Suppressor macrophage treated with lipopolysaccharide for 1 hour (primary cell): ENCODE measurements around the gene XBP1.
"Not testable (repeated sequence)": the region's sequence is repeated elsewhere in the genome, so short reads cannot be mapped to it uniquely, and the experiment has no call there.

Source experiments
- DNase-seq, 3 donors: peaks; one replicate each; pipeline ENCODE4 v3.0.0-alpha.2; 2020 to 2022

The XBP1 gene

DNA sequence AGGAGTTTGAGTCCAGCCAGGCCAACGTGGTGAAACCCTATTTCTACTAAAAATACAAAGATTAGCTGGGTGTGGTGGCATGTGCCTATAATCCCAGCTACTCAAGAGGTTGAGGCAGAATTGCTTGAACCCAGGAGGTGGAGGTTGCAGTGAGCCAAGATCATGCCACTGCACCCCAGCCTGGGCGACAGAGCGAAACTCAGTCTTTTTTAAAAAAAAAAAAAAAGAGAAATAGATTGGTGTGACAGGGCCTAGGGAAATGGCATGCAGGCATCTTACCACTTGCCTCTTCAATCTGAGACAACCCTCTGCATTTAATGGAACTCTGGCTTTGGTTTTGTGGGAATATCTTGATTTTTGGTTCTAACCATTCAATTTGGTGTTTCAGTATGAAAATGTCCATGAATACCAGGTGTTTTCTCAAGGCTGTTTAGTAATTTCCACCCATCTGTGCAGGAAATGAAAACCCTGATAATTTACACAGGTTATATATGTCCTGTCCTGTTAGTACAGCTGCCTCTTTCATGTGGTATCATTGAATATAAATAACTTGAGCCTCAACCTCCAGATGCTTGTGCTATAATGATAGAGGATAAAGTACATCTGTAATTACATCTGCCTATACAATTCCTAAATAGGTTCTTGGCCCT is 8.4 kb downstream of the XBP1 start:
- DNase-seq: no peak

DNA sequence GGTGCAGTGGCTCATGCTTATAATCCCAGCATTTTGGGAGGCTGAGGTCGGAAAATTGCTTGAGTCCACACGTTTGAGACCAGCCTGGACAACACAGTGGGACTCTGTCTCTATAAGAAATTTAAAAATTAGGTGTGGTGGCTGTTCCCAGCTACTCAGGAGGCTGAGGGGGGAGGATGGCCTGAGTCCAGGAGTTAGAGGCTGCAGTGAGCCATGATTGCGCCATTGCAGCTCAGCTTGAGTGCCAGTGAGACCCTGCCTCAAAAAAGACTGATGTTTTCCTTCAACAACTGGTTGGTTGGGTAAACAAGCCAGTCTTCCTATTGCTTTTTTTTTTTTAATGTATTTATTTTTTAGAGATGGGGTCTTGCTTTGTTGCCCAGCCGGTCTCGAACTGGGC is 9.2 kb downstream of the XBP1 start:
- no peak for DNase-seq

DNA sequence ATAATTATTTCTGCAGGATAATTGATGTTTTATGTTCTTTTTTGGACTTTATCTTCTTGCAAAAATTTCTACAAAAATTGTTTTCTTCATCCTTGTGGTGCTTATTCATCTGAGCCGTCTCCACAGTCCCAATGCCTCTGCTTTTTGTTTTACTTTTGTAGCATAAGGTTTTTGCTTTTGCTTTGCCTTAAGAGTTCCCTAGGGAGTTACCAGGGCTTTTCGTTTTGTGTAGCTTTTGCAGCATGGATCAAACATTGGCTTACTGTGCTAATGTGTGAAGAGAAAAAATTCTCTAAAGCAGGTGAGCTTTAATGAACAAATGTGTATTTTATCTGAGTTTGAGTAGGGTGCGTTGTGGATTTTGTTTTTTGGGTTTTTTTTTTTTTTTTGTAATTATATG is 11.8 kb downstream of the XBP1 start:
- DNase-seq: no peak

DNA sequence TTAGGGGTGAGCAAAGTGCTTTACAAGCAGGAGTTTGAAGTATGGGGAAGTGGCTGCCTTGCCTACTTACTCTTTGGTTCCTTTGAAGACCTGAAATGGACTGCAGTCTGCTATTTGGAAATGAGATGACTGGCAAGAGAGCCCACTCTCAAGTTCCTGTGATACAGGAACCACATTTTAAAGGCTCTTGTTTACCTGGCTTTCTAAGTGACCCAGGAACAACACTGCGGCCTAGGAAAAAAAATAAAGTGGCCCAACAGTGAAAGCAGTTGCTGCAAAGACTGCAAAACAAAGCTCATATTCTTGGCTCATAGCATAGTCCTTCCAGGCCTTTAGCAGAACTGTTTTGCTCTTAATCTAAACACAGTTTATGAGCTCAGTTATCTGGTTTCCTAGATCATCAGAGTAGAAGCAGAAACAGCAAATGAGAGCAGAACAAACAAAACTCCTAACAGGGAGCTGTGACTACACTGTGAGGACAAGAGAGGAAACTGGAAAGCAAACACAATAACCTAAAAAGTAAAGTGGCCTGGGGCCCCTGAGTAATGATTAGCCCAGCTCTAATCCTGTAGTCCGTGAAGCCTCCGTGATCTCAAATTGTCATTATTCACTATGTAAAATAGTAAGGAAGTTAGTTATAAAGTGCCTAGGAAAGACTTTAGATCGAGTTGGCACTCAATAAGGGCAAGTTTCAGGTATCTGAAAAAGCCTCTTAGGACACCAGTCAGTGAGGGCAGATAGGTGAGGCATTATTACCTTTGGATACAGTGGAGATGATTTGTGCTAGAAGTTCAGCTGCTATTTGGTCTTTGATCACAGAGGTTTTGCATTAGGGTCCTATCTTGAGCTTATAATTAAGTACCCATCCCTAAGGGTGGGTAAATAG is 16.3 kb downstream of the XBP1 start:
- DNase-seq: no peak

DNA sequence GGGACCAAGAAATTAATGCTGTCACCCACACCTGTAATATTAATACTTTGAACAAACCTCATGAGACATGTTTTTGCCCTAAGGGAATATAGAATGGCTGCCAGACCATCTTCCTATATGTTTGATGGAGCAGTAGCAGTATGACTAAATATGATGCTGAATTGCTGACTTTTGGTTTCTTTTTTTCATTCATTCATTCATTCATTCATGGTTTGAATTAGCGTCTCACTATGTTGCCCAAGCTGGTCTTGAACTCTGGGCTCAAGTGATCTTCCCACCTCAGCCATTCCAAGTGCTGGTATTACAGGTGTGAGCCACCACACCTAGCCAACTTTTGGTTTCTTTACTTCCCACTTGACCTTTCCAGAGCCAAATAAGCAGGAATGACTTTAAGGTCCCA is 20.1 kb downstream of the XBP1 start:
- no peak for DNase-seq

DNA sequence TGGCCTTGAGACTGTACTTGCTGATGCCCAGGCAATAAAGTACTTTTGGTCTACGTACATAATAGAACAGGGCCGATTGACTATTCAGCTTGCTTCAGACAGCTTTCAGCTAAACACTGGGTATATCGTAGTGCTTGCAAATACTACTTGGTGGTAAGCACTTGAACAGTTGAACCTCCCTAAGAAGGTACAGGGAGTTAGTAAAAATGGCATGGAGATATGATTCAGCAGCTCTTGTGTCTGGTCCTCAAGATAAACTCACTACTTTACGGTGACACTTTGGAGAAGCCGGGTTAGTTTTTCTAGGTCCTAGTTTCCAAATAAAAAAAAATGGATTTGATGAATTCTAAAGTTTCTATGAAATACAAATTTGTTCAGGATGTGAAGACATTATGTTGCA is 20.5 kb downstream of the XBP1 start:
- no peak for DNase-seq

DNA sequence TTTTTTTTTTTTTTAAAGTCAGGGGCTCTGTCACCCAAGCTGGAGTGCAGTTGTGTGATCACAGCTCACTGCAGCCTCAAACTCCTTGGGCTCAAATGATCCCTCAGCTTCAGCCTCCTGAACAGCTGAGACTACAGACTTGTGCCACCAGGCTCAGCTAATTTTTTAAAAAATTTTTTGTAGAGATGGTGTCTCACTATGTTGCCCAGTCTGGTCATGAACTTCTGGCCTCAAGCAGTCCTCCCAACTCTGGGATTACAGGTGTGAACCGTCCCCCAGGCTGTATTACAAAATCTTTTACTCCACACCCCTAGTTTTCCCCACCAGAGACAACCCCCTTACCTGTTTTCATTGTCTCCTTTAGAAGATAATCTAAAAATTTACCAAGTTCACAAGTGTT is 26.0 kb downstream of the XBP1 start:
- DNase-seq: no peak

DNA sequence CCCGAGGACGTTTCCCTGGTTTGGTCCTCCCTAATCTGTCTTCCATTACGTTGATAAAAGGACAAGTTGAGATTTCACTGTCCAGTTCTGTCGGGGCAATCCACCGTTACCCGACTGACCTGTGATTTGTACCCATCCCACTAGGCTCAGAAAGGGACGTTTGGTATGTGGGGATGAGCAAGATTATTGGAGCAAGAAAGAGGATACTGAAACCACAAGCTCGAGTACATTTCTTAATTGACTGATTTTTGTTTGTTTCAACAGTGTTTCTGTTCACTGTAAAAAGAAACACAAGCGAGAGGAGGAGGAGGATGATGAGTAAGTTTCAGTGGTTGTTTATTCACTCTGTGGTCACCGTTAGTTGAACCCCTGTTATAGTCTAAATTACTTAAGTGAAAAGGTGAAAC is 26.9 kb downstream of the XBP1 start:
- peak; percentile 59 to 83 (median 67) for DNase-seq

DNA sequence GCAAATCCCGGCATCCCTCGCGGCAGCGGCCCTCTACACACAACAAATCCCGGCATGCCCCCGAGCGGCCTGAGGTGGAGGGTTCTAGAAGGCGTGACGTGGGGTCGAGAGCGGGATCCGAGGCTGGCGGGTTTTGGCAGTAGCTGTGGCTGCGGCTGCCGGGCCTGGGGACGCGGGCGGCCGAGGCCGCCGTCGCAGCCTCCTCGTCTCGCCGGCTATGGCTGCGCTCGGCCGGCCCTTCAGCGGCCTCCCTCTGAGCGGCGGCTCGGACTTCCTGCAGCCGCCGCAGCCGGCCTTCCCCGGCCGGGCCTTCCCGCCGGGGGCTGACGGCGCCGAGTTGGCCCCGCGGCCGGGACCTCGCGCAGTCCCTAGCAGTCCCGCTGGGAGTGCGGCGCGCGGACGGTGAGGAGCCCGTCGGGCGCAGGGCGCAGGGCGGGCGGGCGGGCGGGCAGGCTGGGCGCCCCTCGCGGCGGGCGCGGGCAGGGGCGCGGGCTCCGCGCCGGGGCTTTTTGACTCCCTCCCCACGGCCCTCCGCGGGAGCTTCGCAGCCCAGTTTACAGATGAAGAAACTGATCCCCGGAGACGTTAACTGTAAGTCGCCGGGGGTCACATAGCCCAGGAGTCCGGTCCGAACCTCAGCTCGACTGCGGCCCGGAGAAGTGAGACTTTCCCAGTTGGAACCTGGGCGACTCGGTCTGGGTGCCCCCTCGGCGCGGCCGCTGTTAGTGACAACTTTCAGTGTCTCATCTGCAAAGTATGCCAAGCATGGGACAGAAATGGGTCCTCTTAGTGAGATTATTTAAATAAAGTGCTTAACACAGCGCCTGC is 27.5 kb downstream of the XBP1 start, which contains the start of gene CCDC117:
Gene CCDC117 (plus strand): TSS at position 63 of the 828 bp plus-strand sequence. CDS start 155 bp downstream, at position 218.
- peak; percentile 95 to 97 (median 96) for DNase-seq

DNA sequence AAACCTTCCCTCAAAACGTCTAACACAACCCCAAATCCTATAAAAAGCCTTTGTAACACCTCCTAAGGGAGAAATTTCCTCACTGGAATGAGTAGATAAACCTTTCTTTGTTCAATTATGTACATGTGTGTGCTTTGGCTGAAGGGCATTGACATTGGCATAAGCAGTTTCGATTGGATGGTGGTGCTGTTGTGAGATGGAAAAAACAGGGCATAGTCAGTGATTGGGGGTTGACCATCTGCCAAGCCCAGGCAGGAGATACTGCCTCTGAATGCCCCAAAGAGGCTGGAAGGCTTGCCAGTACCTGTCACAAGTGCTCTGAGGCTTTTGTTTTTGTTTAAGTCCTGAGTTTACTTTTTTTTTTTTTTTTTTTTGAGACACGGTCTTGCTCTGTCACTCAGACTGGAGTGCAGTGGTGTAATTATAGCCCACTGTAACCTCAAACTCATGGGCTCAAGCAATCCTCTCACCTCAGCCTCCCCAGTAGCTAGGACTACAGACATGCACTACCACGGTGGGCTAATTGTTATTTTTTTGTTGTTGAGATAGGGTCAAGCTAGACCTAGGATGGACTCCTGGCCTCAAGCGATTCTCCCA is 29.1 kb downstream of the XBP1 start:
- DNase-seq: no peak

DNA sequence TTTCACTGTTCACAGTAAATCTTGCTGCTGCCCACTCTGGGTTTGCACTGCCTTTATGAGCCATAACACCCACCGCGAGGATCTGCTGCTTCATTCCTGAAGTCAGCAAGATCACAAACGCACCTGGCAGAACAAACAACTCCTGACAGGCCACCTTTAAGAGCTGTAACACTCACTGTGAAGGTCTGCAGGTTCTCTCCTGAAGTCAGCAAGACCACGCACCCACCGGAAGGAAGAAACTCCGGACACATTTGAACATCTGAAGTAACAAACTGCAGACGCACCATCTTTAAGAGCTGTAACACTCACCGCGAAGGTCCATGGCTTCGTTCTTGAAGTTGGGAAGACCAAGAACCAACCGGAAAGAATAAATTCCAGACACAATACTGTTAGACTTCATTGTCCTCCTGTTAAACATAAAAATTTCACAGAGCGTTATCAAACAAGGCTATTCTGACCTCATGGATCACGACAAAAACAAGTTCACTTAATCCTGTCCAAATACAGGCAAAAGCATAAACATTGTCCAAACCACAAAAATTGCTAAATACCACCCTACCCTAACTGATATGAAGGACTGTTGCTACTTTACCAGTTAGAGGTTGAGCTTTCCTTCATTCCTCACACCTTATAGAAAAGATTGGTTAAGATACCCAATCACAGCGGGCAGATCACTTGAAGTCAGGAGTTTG is 30.8 kb downstream of the XBP1 start:
- no peak for DNase-seq

DNA sequence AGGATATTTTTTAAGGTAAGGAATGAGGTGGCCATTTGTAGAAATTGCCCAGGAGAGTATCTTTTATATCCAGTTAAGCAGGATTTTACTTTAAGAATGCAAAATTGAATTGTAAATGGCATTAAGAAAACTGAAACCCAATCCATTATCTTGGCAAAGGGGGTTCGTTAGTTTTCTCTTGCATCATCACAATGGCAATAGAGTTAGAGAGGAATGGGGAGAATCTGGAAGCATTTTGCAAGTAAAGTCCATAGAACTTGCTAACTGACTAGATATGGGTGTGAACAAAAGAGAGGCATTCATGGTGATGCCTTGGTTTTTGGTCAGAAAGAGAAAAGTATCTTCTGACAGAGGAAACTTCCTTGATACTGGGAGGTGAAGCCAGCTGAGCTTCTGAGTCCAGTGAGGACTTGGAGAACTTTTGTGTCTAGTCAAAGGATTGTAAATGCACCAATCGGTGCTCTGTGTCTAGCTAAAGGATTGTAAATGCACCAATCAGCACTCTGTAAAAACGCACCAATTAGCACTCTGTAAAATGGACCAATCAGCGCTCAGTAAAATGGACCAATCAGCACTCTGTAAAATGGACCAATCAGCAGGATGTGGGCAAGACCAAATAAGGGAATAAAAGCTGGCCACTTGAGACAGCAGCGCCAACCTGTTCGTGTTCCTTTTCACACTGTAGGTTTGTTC is 31.5 kb downstream of the XBP1 start:
- DNase-seq: no peak

DNA sequence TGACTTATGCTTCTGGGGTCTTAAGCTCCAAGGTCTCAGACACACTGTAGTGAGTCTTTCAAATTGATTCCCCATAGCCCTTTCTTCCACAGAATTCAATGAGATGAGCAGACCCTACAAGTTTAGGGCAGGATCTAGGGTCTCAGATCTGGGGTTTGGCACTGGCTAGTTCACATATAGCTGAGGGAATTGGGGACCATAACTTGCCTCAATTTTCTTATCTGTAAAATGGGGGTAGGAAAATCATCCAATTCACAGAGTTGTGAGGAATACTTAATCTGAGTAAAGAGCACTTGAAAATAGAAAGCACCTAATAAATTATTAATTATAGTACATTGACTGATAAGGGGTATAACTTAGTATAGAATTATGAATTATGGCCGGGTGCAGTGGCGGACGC is 33.7 kb downstream of the XBP1 start:
- DNase-seq: no peak

DNA sequence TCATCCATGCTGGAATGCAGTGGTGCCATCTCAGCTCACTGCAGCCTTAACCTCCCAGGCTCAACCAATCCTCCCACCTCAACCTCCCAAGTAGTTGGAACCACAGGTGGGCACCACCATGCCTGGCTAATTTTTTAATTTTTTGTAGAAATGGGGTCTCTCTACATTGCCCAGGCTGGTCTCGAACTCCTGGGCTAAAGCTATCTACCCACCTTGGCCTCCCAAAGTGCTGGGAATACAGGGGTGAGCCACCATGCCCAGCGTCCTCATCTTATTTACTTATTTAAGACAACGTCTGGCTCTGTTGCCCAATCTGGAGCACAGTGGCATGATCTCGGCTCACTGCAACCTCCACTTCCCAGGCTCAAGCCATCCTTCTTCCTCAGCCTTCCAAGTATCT is 38.4 kb downstream of the XBP1 start:
- DNase-seq: not testable (repeated sequence)

DNA sequence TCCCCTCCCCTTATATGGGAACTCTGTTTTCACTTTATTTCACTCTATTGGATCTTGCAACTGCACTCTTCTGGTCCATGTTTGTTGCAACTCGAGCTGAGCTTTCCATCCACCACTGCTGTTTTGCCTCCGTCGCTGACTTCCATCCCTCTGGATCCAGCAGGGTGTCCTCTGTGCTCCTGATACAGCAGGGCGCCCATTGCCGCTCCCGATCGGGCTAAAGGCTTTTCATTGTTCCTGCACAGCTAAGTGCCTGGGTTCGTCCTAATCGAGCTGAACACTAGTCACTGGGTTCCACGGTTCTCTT is 39.0 kb downstream of the XBP1 start:
- DNase-seq: no peak

DNA sequence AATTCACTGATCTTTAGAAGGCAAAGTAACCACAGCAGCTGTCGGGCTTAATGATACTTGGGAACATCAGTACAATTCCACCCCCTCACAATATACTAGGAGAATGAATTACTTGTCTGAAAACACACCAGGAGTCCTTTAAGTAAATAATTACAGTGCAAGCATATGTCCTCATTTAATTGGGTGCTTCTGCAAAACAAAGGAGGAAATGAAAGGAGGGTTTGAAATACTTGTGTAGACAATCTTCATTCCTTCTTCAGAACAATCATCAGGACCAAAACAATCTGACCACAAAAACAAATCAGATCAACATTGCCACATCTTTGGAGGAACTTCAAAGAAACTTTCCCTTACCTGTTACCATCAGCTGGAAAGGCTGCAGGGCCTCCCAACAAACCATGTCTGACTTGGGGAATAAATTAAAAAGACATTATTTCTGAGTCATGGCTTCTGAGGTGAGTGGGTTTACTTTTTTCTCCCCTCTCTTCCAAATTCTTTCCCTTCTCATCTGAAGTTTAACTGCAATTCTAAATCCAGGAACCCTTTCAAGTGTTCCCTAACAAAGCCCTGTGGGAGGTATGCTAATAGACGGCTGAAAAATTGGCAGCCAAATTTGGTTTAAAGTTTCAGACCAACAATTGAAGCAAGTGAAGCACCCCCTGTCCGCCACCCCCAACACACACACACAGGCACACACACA is 40.4 kb downstream of the XBP1 start:
- peak in 2 of 3 donors; percentile 30 to 36 for DNase-seq

DNA sequence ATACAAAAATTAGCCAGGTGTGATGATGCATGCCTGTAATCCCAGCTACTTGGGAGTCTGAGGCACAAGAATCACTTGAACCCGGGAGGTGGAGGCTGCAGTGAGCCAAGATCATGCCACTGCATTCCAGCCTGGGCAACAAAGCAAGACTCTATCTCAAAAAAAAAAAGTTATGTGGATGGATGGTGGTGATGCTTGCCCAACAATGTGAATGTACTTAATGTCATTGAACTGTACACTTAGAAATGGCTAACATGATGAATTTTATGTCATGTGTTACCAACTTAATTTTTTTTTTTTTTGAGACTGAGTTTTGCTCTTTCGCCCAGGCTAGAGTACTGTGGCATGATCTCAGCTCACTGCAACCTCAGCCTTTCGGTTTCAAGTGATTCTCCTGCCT is 45.9 kb downstream of the XBP1 start:
- DNase-seq: not testable (repeated sequence)

DNA sequence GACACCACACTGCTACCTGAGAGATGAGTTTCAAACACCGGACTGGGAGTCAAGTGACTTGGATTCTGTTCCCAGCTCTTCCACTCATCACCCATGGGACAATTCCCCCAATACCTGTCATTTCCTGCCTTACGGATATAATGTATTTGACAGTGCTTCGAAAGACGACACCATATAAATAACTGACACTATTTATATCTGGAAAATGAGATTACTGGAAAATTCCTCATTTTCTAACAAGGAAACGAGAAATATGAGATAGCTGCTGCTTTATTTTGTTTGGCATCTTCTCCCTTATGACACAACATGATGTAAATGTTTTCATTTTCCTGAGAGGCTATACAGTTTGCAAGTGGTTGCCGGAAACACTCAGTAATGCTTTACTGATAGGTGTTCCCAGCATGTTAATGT is 49.9 kb downstream of the XBP1 start:
- DNase-seq: no peak
